HL-60/S4 treated with phorbol 12-myristate 13-acetate at 8.2 ng/mL for 4 days and 3 days (cell line): ENCODE results near the gene INTS7.

Experiments used
- in situ Hi-C: fragments of 300-500 bp; cut with MboI; formaldehyde crosslinking; loops from 2 replicates; pipeline ENCODE4 v1.15.0; 2022; ENCODE audit warnings: low sequenced_read_pairs

The INTS7 gene

DNA sequence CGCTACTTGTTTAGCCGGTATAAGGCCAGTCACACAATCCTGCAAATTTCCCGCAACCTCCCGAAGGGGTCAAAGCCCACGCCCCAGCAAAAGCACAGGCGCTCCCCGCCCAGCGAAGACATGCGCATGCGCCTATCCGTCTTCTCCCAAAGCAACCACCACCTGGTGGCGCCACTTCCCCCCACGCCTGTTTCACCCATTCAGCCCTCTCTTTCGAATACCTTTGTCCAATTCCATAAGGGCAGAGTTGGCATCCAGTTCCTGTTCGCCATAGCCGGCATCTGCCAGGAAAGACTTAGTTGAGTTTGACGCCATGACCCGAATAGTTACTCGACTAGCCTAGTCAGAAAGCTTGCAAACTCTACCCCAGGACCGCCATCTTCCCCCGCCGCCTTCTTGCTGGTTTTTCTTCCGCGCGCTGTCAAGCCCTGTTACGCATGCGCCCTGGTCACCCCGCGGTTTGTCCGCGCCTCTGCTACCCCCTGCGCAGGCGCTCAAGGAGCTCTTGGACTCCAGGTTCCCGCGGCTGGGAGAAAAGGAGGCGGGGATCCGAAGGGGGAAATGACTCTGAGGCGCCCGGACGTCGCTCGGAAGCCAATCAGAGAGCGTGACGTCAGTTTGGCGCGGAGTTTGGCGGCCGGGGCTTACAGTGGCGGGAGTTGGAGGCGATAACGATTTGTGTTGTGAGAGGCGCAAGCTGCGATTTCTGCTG lies at the start of gene INTS7, which contains the start of gene DTL:
INTS7 (minus strand) TSS at position 435 of the 712 bp plus-strand sequence; CDS start at position 315, 120 bp downstream.
DTL (plus strand) TSS at position 626 of the 712 bp plus-strand sequence. CDS start 143 bp downstream, outside the sequence.
- in situ Hi-C loops, result loop anchor here (25.0 kb wide), 1 partner anchor 348 kb away; the partner anchor contains the start of gene NEK2

GRCh38 chr1:212082765-212083406 lies 47.5 kb upstream of the INTS7 start:
- in situ Hi-C loops, result no loop called here

DNA sequence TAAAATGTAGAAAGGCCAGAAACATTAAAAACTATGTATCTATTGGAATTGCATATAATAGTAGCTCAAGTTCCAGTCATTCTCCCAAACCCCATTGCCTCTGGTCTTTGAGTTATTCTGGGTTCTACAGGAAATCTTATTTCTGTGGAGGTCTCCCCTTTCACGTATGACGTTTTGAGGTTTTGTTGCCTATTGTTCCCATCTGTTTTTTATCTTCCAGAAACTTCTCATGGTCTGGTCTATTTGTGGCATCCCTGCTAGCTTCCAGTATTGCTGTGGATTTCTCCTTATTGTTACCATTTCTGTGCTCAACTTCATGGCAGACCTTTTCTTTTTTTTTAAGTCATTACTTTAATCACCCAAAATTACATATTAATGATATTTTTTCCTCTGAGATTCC lies 43.5 kb upstream of the INTS7 start:
- in situ Hi-C loops, result no loop called here

DNA sequence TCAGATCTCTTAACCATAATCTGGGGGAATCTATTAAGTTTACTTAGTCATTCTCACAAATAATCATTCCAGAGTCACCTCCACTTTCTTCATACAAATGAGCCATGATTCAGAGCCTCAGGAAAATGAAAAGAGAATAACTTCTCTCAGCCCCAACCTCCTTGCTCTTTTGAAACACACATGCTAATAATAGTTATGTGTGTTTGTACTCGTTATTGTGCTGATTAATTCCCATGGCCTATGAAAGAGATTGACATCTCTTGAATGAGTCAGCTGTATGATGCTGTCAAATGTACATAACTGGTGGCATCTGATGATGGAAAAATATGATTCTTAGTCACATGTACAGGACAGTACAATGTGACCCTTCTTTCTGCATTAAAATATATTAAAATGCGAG lies 41.7 kb upstream of the INTS7 start:
- in situ Hi-C loops, result no loop called here

GRCh38 chr1:212074856-212075255 lies 39.5 kb upstream of the INTS7 start:
- in situ Hi-C loops, result no loop called here

DNA sequence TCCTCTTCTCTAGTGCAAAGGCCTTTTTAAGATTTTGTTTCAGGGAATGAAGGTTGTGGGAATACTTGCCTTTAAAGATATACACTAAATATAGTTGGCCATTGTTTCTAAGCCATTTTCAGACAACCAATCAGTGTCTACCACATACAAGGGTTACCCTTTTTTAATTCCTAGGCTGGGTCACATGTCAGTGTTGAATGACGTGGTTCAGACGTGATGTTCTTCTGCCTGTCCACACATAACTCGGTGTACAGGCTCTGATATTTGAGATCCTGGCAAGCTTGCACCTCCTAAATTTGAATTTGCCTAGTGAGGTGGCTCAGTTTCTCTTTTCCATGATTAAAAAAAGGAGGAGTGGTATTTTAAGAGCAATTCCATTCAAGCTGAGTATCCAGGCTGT lies 39.0 kb upstream of the INTS7 start:
- in situ Hi-C loops, result no loop called here

- in situ Hi-C loops, result no loop called here
Observed at GRCh38 chr1:212073490-212073889, 38.1 kb upstream of the INTS7 start.

DNA sequence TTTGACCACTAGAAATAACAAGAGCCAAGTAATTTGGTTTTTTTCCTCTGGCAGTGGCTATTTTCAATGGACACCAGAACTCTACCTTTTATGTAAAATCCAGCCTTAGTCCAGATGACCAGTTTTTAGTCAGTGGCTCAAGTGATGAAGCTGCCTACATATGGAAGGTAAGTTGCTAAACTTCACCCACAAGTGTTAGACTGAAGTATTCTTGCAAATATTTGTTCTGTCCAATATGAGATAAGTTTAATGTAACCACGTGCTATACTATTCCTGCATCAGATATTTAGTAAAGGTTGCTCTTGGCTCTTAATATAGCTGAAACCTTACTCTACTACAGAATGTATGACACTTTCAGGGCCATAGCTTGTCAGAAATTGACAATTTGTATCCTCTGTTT lies 36.7 kb upstream of the INTS7 start:
- in situ Hi-C loops, result no loop called here

DNA sequence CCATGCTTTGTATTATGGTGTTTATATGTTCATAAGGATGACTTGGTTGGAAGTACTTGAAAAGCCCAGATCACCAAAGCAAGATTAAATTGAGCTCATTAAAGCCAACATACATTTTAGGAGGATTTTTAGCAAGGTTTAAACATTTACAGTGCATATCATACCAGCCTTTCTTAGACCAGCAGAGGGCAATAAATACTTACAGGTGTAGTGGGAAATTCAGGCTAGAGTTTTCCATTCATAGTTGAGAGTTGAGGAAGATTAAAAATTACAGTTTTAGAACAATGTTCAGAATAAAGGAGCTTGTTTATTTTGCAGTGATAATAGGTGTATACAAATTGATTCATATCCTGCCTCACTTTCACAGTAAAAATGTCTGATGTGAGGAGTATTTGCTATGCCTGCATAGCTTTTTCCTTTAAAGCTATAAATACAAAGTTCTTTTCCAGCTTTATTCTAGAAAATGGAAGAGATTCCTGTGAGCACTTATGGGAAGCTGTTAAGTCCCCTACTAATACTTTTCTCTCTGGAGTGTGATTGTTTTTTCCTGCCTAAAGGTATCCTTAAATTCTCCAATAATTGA lies 35.5 kb upstream of the INTS7 start:
- in situ Hi-C loops, result no loop called here

DNA sequence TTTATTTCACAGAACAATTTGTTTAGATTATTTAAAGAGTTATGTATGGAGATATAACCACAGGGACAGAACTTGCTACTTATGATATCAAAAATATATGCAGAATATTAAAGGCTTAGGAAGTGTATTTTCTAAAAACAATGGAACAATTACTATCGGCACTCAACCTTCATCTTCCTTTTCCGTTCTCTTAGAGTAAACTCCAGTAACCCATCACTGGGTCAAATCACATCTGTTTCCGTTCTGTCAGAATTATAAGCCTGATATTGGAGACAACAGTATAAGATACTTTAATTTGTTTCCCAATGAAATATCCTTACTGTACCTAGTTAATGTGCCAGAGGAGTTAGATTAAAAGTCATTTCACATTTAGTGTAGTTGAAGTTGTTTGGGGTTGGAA lies 32.4 kb upstream of the INTS7 start:
- in situ Hi-C loops, result loop anchor here (10.0 kb wide), 1 partner anchor 387 kb away; no protein-coding TSS in a partner anchor

DNA sequence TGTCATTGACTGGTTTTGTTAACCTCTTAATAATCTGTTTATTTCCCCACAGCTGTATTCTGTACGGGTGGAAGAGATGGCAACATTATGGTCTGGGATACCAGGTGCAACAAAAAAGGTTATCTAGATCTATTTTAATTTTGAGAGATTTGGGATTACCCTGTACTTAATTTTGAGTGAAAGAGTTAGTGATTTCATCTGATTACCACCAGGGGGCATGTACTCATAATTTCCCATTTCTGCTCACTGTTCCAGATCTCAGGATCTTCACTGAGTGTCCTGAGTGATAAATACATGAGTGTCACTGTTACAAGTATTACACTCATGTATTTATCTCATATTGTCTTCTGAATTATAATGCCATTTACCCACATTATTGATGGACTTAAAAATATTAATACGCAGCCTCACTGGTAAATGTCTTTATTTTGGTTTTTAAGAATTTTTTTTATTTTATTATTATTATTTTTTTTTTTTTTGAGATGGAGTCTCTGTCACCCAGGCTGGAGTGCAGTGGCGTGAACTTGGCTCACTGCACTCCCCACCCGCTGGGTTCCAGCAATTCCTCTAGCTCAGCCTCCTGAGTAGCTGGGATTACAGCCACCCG lies 27.6 kb upstream of the INTS7 start:
- in situ Hi-C loops, result loop anchor here (10.0 kb wide), 1 partner anchor 392 kb away; no protein-coding TSS in a partner anchor

- in situ Hi-C loops, result loop anchor here (10.0 kb wide), 1 partner anchor 394 kb away; no protein-coding TSS in a partner anchor
Observed at GRCh38 chr1:212060632-212061472, 25.5 kb upstream of the INTS7 start.

DNA sequence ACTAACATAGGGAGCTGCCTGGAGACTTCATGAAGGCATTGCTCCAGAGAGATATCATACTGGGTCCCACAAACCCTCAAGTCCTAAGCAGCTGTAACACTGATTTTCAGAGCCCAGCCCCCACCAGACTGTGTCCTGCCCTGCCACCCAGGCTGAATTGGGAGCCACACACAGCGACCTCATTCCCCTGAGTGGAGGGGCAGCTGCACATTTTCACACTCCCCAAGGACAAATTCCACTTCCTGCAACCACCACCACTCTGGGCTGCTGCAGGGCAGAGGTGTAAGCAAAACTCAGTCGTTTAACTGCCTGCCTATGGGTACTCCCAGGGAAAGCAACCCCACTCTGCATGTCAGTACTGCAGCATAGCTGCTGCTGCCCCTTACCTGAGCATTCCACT lies 20.0 kb upstream of the INTS7 start:
- in situ Hi-C loops, result no loop called here

DNA sequence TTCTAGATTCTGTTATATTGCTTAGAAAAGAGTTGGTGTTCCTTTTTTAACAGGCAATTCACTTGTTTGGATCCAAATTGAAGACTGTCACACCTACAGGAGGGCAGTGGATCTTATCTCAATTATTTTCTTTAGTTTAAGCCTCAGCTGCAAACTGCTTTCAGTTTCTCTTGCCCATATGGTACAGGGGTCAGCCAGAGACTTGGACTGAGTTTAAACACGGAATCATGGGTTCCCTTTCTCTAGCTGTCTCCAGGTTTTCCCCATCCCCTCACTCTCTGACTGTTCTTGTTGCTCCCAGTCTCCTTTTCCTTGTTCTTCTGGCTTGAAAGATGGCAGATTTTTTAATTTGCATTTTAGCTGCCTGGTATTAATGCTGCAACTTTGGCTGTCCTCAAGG lies 18.6 kb upstream of the INTS7 start:
- in situ Hi-C loops, result no loop called here

- in situ Hi-C loops, result loop anchor here (25.0 kb wide), 1 partner anchor 359 kb away; the partner anchor contains the start of gene NEK2
Observed at GRCh38 chr1:212045981-212046380, 10.6 kb upstream of the INTS7 start.

DNA sequence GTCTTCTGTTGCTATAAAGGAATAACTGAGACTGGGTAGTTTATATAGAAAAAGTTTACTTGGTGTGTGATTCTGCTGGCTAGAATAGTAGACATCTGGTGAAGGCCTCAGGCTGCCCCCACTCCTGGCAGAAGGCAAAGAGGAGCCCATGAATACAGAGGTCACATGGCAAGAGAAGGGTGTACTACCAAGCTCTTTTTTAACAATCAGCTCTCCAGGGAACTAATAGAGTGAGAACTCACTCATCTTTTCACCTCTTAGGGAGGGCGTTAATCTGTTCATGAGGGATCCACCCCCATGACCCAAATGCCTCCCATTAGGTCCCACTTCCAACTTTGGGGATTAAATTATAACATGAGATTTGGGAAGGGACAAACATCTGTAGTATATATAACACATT lies 9.5 kb upstream of the INTS7 start:
- in situ Hi-C loops, result loop anchor here (25.0 kb wide), 1 partner anchor 358 kb away; the partner anchor contains the start of gene NEK2

DNA sequence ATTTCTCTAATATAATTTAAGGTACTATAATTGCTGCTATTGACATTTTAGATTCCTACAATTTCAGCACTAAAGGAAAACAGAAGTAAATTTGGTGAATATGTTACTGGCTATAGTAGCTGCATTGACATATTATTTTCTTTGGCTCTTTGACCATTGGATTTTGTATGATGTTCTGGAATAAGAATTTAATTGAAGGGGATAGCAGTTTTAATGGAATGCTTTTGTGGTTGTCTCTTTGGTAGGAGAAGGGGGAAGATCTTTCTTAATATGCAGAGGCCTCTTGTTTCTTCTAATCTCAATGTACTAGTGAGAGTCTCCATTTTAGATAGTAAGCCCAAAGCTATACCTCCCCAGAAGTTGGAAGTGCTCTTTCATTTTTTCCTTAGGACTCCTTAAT lies 7.1 kb upstream of the INTS7 start:
- in situ Hi-C loops, result loop anchor here (25.0 kb wide), 1 partner anchor 355 kb away; the partner anchor contains the start of gene NEK2

DNA sequence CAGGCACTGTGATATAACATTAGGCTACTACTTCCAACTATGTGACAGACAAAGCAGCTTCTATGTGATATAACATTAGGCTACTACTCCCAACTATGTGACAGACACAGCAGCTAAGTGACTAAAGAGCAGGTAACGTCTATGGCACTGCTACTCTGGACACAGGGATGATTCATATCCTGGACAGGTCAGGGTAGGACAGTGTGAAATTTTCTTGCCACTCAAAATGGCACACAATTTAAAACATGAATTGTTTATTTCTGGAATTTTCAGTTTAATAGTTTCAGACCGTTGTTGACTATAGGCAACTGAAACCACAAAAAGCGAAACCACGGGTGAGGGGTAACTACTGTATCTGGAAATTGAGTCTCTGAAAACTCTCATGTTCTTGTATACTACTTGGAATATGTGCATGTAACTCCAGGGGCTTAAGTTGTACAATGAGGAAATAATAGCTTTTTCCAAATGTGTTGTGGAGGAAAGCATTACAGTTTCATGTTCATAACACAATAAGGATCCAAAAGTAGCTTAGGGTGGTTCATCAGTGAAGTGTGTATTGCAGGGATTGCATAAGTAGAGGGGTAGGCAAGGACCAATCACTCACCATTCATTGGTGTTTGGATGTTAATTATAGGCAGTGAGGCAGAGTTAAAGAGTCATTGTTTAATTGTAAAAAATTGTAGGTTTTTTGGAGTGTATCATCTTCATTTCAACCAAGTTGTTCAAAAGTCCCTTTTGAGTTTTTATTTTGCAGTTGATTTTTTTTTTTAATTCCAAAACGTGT lies 5.5 kb upstream of the INTS7 start:
- in situ Hi-C loops, result loop anchor here (25.0 kb wide), 1 partner anchor 354 kb away; the partner anchor contains the start of gene NEK2

DNA sequence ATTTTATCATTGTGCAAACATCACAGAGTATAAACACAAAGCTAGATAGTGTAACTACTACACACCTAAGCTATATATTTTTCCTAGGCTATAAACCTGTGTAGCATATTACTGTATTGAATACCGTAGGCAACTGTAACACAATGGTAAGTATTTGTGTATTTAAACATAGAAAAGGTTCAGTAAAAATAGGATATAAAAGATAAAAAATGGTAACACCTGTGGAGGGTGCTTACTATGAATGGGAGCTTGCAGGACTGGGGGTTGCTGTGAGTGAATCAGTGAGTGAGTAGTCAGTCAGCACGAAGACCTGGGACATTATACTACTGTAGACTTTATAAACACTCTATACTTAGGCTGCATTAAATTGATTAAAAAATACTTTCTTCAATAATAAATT lies 4.3 kb upstream of the INTS7 start:
- in situ Hi-C loops, result loop anchor here (25.0 kb wide), 1 partner anchor 352 kb away; the partner anchor contains the start of gene NEK2
